Heart right ventricle (tissue), 16 donors: ENCODE measurements around the gene MPP3. TPM values are rescaled to one million over a fixed set of nuclear protein-coding genes. Genes with fewer than 3 reads are reported as not detected.

Experiments used
- ATAC-seq, 8 donors: fragments of 200-7000 bp; cut with Tn5 transposase; one replicate each; pipeline ENCODE4 v1.9.1; 2020; ENCODE audit warnings: mild to moderate bottlenecking in 8 of 8, moderate library complexity in 8 of 8, moderate number of reproducible peaks in 1 of 8
- DNase-seq, 2 donors: peaks; one replicate each; pipeline ENCODE4 v3.0.0-alpha.2; 2020
- H3K27ac ChIP-seq, 10 donors: fragments of 200-600 bp; sonication (generic) in 2 of 10; one replicate each; pipeline versions ENCODE4 v1.5.0 to v1.8.0; 2020 to 2022; ENCODE audit warnings: mild to moderate bottlenecking in 3 of 10
- H3K27me3 ChIP-seq, 7 donors: fragments of 200-600 bp; one replicate each; pipeline ENCODE4 v1.8.0; 2021 to 2022; ENCODE audit warnings: mild to moderate bottlenecking in 2 of 7
- H3K36me3 ChIP-seq, 9 donors: fragments of 200-600 bp; sonication (generic) in 1 of 9; one replicate each; pipeline versions ENCODE4 v1.5.0 to v1.8.0; 2020 to 2022; ENCODE audit warnings: mild to moderate bottlenecking in 2 of 9
- H3K4me1 ChIP-seq, 9 donors: fragments of 200-600 bp; sonication (generic) in 1 of 9; one replicate each; pipeline versions ENCODE4 v1.5.0 to v1.8.0; 2020 to 2022; ENCODE audit warnings: mild to moderate bottlenecking in 4 of 9
- H3K4me3 ChIP-seq, 10 donors: fragments of 200-600 bp; sonication (generic) in 2 of 10; one replicate each; pipeline versions ENCODE4 v1.5.0 to v1.8.0; 2020 to 2022; ENCODE audit warnings: mild to moderate bottlenecking in 7 of 10, moderate library complexity in 2 of 10
- H3K9me3 ChIP-seq, 11 donors: fragments of 200-600 bp in 10 of 11; sonication (generic) in 2 of 11; one replicate each; pipeline versions ENCODE4 v1.5.0 to v1.8.0; 2013 to 2022; ENCODE audit warnings: mild to moderate bottlenecking in 2 of 11, control low read depth in 1 of 11, moderate library complexity in 1 of 11
- WGBS, 2 donors: extraction: QIAGEN DNeasy Blood & Tissue Kit; methylation state at CpG; one replicate each; pipeline ENCODE4 v1.1.7; 2013; ENCODE audit warnings: inconsistent platforms in 1 of 2; 5-methylcytosine and 5-hydroxymethylcytosine counted together
- intact Hi-C, 10 donors: fragments of 100-400 bp; cut with DNase I; formaldehyde crosslinking; loops; one replicate each; pipeline versions ENCODE4 v1.11.1 to v1.14.2; 2022
- polyA plus RNA-seq, 2 donors: library from polyadenylated mRNA; stranded (reverse); fragments of 200-250 nt; gene quantifications; one replicate each; pipeline ENCODE4 v1.2.3, GENCODE V29; 2013
- total RNA-seq, 10 donors: library from RNA; stranded (reverse); fragmentation: NEBNext Ultra II Directional in 3 of 10; extraction: Animal tissue kit (Norgen Biotek cat#: 25700) in 3 of 10; gene quantifications; one replicate each; pipeline versions ENCODE4 v1.2.1 to v1.2.4, GENCODE V29; 2021 to 2023
- TF ChIP-seq, protein P1 (sequence below), 9 donors: fragments of 200-600 bp; sonication (generic) in 2 of 9; IDR thresholded peaks; one replicate each; pipeline versions ENCODE4 v1.5.0 to v1.8.0; 2021 to 2022; ENCODE audit warnings: antibody characterized with exemption in 9 of 9, mild to moderate bottlenecking in 5 of 9, moderate library complexity in 1 of 9
- donor health status: Arrhythmogenic right ventricular cardiomyopathy.
- donor health status: ischemic (EF 13 %, LVEDD 7.1; RV severe dilation, severe dysfunction).
- donor health status: healthy with polysubstance abuse.
- donor health status: DM: no; HTN: yes; CAD: no.
- donor health status: DM: no; HTN: no; CAD: no.
- donor health status: ischemic (EF 25% LVEDD 6.9; RV normal size, moderate dysfunction).
- donor health status: ischemic (EF 25% LVEDD 5.7; RV mildly dilated, moderate dysfunction).
- donor health status: healthy.
- donor health status: DM: yes; HTN: yes; CAD: no.
- donor health status: Ischemic cardiomyopathy.
- donor health status: ischemic (EF 35%, LVEDD 5.7; RV mildly dilated, moderate dysfunction).
- donor health status: nonischemic (EF 11% LVEDD 7.7; RV severe dilation, severe dysfunction).
- donor health status: DM: yes; HTN: yes; CAD: no.
- donor health status: PGD.
- donor health status: ischemic (EF 29% LVEDD 5.4; RV normal size, mild dysfunction).
- donor health status: nonischemic (EF 23%, LVEDD 6.1; RV moderate dilation, normal function).

Gene MPP3
- total and polyA plus RNA-seq, 12 donors = 16.6 to 90.1 (median 33.0) TPM

DNA sequence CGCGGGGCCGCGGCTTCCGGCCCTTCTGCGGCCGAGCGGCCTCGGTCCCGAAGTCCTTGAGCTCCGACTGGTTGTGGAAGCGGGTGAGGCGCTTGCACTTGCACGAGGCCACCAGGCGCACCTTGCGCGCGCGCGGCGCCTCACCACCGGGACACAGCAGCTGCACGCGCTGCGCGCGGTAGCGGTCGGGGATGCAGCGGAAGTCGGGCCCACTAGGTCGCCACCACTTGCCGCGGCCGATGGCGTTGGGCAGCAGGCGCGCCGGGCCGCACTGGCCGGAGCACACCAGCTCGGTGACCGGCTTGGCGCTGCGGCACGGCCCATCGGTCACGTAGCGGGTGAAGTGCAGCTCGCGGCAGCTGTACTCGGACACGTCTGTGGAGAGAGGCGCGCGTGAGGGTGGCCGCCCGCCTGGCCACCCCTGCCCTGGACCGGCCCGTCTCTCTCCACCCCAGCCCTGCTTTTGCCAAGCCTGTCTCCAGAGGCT, 77.5 kb downstream of the MPP3 start:
- Histone ChIP-seq H3K4me3 (peak overlapping the region in 9 of 10 donors; percentile 12 to 39 (median 27)), H3K4me1 (peaks cover 3 to 19% (median 11%) of the 10 kb centered on the region in 9 donors), H3K36me3 (no peaks in the 10 kb centered on the region), H3K27ac (no peak overlapping the region), H3K9me3 (no peaks in the 10 kb centered on the region), H3K27me3 (peaks cover 0 to 51% (median 33%) of the 10 kb centered on the region in 7 donors)
- DNase-seq (peak in 1 of 2 donors; percentile 30), ATAC-seq (peak in 7 of 8 donors; percentile 7 to 46 (median 25))
- intact Hi-C loops = loop anchor here in 2 of 10 donors (10.0 kb wide), 2 partner anchors 181 to 191 kb away; no protein-coding TSS in a partner anchor
- TF ChIP-seq, protein P1, sequence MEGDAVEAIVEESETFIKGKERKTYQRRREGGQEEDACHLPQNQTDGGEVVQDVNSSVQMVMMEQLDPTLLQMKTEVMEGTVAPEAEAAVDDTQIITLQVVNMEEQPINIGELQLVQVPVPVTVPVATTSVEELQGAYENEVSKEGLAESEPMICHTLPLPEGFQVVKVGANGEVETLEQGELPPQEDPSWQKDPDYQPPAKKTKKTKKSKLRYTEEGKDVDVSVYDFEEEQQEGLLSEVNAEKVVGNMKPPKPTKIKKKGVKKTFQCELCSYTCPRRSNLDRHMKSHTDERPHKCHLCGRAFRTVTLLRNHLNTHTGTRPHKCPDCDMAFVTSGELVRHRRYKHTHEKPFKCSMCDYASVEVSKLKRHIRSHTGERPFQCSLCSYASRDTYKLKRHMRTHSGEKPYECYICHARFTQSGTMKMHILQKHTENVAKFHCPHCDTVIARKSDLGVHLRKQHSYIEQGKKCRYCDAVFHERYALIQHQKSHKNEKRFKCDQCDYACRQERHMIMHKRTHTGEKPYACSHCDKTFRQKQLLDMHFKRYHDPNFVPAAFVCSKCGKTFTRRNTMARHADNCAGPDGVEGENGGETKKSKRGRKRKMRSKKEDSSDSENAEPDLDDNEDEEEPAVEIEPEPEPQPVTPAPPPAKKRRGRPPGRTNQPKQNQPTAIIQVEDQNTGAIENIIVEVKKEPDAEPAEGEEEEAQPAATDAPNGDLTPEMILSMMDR (IDR thresholded peaks at IDR 0.05) = peak in 1 of 9 donors; percentile 12
- 7 to 9% methylated on average over 47 to 60 of the region's 60 CpGs for WGBS, 2 donors

DNA sequence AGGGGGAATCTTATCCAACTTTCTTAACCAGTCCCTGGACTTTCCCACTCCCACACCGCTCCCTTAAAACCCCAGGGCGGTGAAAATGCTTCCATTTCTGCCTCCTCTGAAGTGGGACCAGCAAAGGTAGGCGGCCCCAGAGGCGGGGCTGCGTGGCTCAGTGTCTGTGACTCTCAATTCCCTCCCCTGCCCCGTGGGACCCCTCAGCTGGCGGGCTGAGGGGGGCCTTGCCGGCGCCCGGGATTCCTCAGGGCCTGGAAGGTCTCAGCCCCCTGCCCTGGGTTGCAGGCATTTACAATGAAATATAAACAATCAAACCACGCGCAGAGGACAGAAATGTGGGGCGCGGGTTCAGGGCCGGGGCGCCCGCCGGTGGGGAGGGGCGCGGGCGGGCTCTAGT, 78.0 kb downstream of the MPP3 start:
- no peak for ATAC-seq
- H3K36me3 ChIP-seq = no peaks in the 10 kb centered on the region
- H3K4me1 ChIP-seq = peaks cover 3 to 19% (median 11%) of the 10 kb centered on the region in 9 donors
- no peaks in the 10 kb centered on the region for H3K9me3 ChIP-seq
- peaks cover 0 to 55% (median 33%) of the 10 kb centered on the region in 7 donors for H3K27me3 ChIP-seq
- no peak for DNase-seq
- WGBS, 2 donors = 29 to 35% methylated on average over 21 of the region's 21 CpGs
- intact Hi-C loops = loop anchor here in 3 of 10 donors (5.0 to 10.0 kb wide), 4 partner anchors 38 to 190 kb away; no protein-coding TSS in a partner anchor
- H3K27ac ChIP-seq = no peak overlapping the region
- peak overlapping the region in 9 of 10 donors; percentile 12 to 39 (median 27) for H3K4me3 ChIP-seq
- TF ChIP-seq, protein P1 (IDR thresholded peaks at IDR 0.05) = no peak

DNA sequence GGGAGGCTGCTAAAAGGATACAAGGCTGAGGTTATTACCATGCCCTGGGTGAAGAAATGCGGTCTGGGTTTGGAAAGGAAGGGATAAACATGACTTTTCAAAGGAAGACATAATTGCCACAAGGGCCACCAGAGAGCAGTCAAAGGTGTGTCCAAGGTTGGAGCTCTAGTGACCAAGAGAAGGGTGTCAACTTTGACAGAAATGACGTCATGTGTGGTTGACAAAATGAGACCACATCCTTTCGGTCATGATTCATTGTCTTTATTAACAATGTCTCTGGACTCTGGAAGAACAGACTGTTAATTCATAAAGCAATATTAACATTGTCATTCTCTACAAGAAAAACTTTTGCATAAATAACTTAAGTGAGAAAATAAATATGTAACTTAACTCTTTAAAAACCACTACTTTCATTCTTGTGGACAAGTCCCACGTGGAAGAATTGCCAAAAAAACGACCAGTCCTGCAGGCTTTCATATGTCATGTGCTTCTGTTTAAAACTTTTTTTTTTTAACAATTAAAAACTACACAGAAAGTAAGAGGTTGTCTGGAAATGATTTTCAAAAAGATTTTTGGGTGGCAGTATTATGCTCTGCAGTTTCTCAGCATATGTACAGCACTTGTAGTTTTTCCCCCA, 79.3 kb downstream of the MPP3 start:
- TF ChIP-seq, protein P1 (IDR thresholded peaks at IDR 0.05) = no peak
- ATAC-seq = no peak
- peaks cover 0 to 57% (median 33%) of the 10 kb centered on the region in 7 donors for H3K27me3 ChIP-seq
- H3K9me3 ChIP-seq = no peaks in the 10 kb centered on the region
- no peak overlapping the region for H3K4me3 ChIP-seq
- DNase-seq = no peak
- no peaks in the 10 kb centered on the region for H3K36me3 ChIP-seq
- H3K4me1 ChIP-seq = peaks cover 3 to 19% (median 11%) of the 10 kb centered on the region in 9 donors
- intact Hi-C loops = loop anchor here in 3 of 10 donors (5.0 to 10.0 kb wide), 4 partner anchors 36 to 189 kb away; no protein-coding TSS in a partner anchor
- 74 to 78% methylated on average over 5 of the region's 5 CpGs for WGBS, 2 donors
- no peak overlapping the region for H3K27ac ChIP-seq

Other genes starting within 250 kb of the MPP3 start
- gene MEOX1, start 171.2 kb downstream of the MPP3 start, total RNA-seq = 10 to 100 TPM in 8 of 10 donors, 1 to 10 TPM in 2; 6.4 to 20.7 (median 12.3) TPM
- 10 to 100 TPM; 17.0 to 25.3 TPM for gene MEOX1, start 171.2 kb downstream of the MPP3 start, polyA plus RNA-seq
- under 1 TPM in 1 of 10 donors, not detected in 9; 0.14 TPM for gene SOST, start 74.4 kb downstream of the MPP3 start, total RNA-seq
- under 1 TPM in 1 of 2 donors, not detected in 1; 0.03 TPM for gene SOST, start 74.4 kb downstream of the MPP3 start, polyA plus RNA-seq
- 100 to 1,000 TPM; 222 to 359 (median 297) TPM for gene DUSP3, start 54.2 kb downstream of the MPP3 start, total RNA-seq
- 100 to 1,000 TPM; 119 to 371 TPM for gene DUSP3, start 54.2 kb downstream of the MPP3 start, polyA plus RNA-seq
- under 1 TPM in 3 of 10 donors, not detected in 7; 0.07 to 0.09 (median 0.09) TPM for gene CFAP97D1, start 52.7 kb downstream of the MPP3 start, total RNA-seq
- gene CFAP97D1, start 52.7 kb downstream of the MPP3 start, polyA plus RNA-seq = not detected
- gene CD300LG, start 14.0 kb upstream of the MPP3 start, total RNA-seq = 10 to 100 TPM in 7 of 10 donors, 1 to 10 TPM in 3; 3.8 to 70.9 (median 12.7) TPM
- 10 to 100 TPM; 30.0 to 34.3 TPM for gene CD300LG, start 14.0 kb upstream of the MPP3 start, polyA plus RNA-seq
- 10 to 100 TPM in 8 of 10 donors, 1 to 10 TPM in 2; 9.1 to 20.7 (median 14.1) TPM for gene MPP2, start 74.4 kb upstream of the MPP3 start, total RNA-seq
- 1 to 10 TPM; 5.0 to 5.4 TPM for gene MPP2, start 74.4 kb upstream of the MPP3 start, polyA plus RNA-seq
- not detected for gene PPY, start 109.3 kb upstream of the MPP3 start, total RNA-seq
- gene PPY, start 109.3 kb upstream of the MPP3 start, polyA plus RNA-seq = not detected
- not detected for gene PYY, start 120.8 kb upstream of the MPP3 start, total RNA-seq
- gene PYY, start 120.8 kb upstream of the MPP3 start, polyA plus RNA-seq = under 1 TPM in 1 of 2 donors, not detected in 1; 0.06 TPM
- under 1 TPM; 0.30 to 0.86 (median 0.53) TPM for gene NAGS, start 171.5 kb upstream of the MPP3 start, total RNA-seq
- under 1 TPM; 0.37 to 0.86 TPM for gene NAGS, start 171.5 kb upstream of the MPP3 start, polyA plus RNA-seq
- gene TMEM101, start 181.8 kb upstream of the MPP3 start, total RNA-seq = 10 to 100 TPM; 15.6 to 22.1 (median 17.9) TPM
- 10 to 100 TPM; 15.7 to 26.4 TPM for gene TMEM101, start 181.8 kb upstream of the MPP3 start, polyA plus RNA-seq
- gene LSM12, start 233.5 kb upstream of the MPP3 start, total RNA-seq = 10 to 100 TPM; 37.9 to 60.7 (median 43.8) TPM
- 10 to 100 TPM; 25.2 to 41.7 TPM for gene LSM12, start 233.5 kb upstream of the MPP3 start, polyA plus RNA-seq
- gene G6PC3, start 237.6 kb upstream of the MPP3 start, total RNA-seq = 10 to 100 TPM; 28.9 to 47.3 (median 32.9) TPM
- 100 to 1,000 TPM in 1 of 2 donors, 10 to 100 TPM in 1; 78.0 to 114 TPM for gene G6PC3, start 237.6 kb upstream of the MPP3 start, polyA plus RNA-seq